Smooth muscle cell (in vitro differentiated cells): ENCODE measurements around the gene GTF2F2. TPM values are rescaled to one million over a fixed set of nuclear protein-coding genes. Genes with fewer than 3 reads are reported as not detected.

Source experiments
- DNase-seq: peaks from one replicate; lab custom pipeline; 2025; ENCODE audit not compliant: unreplicated experiment; lab: John Stamatoyannopoulos, UW
- H2AFZ ChIP-seq: fragments of 200-600 bp; sonication (generic); 2 replicates; pipeline ENCODE4 v1.6.0; 2016; ENCODE audit warnings: antibody characterized with exemption, low read depth, mild to moderate bottlenecking
- H3F3A ChIP-seq: fragments of 200-600 bp; sonication (generic); 2 replicates; pipeline ENCODE4 v1.6.0; 2017; ENCODE audit warnings: antibody characterized with exemption, low read depth
- H3K27ac ChIP-seq: fragments of 200-600 bp; sonication (generic); 2 replicates; pipeline ENCODE4 v1.5.1; 2016; ENCODE audit warnings: low read depth, mild to moderate bottlenecking
- H3K27me3 ChIP-seq: fragments of 200-600 bp; sonication (generic); 2 replicates; pipeline ENCODE4 v1.6.1; 2016; ENCODE audit warnings: low read depth, mild to moderate bottlenecking
- H3K36me3 ChIP-seq: fragments of 200-600 bp; sonication (generic); 2 replicates; pipeline ENCODE4 v1.5.1; 2016; ENCODE audit warnings: low read depth
- H3K4me1 ChIP-seq: fragments of 200-600 bp; sonication (generic); 2 replicates; pipeline ENCODE4 v1.5.1; 2016; ENCODE audit warnings: low read depth
- H3K4me2 ChIP-seq: fragments of 200-600 bp; sonication (generic); 2 replicates; pipeline ENCODE4 v1.6.0; 2016; ENCODE audit warnings: mild to moderate bottlenecking
- H3K4me3 ChIP-seq: fragments of 200-600 bp; sonication (generic); 2 replicates; pipeline ENCODE4 v1.5.1; 2016; ENCODE audit warnings: mild to moderate bottlenecking
- H3K79me2 ChIP-seq: fragments of 200-600 bp; sonication (generic); 2 replicates; pipeline ENCODE4 v1.6.0; 2016; ENCODE audit warnings: low read depth, mild to moderate bottlenecking
- H3K9ac ChIP-seq: fragments of 200-600 bp; sonication (generic); 2 replicates; pipeline ENCODE4 v1.6.0; 2016; ENCODE audit warnings: low read depth
- H3K9me3 ChIP-seq: fragments of 200-600 bp; sonication (generic); replicated peaks from 2 replicates; pipeline ENCODE4 v1.5.1; 2016; ENCODE audit warnings: low read depth
- H4K20me1 ChIP-seq: fragments of 200-600 bp; sonication (generic); 2 replicates; pipeline ENCODE4 v1.6.0; 2016; ENCODE audit warnings: low read depth
- WGBS: methylation state at CpG from one replicate; pipeline ENCODE4 v1.1.7; 2016; ENCODE audit warnings: low lambda C conversion rate; 5-methylcytosine and 5-hydroxymethylcytosine counted together
- polyA plus RNA-seq: library from polyadenylated mRNA; unstranded; fragments of >200 nt; fragmentation: Nextera tagmentation; extraction: Ambion mirVana; gene quantifications from 2 replicates; pipeline ENCODE4 v1.2.1, GENCODE V29; 2016
- total RNA-seq: library from RNA; depleted of rRNA; stranded (reverse); fragments of >200 nt; gene quantifications from 2 replicates; pipeline ENCODE4 v1.2.3, GENCODE V29; 2014
- TF ChIP-seq, protein P1 (sequence below): fragments of 200-600 bp; sonication (generic); IDR thresholded peaks from 2 replicates; pipeline ENCODE4 v1.5.1; 2017; ENCODE audit warnings: borderline replicate concordance, mild to moderate bottlenecking, antibody characterized with exemption; ENCODE audit not compliant: insufficient read depth, poor library complexity, severe bottlenecking

GTF2F2 gene
- total and polyA plus RNA-seq, 2 experiments from 2014 or later = 11.2 to 28.1 TPM

DNA sequence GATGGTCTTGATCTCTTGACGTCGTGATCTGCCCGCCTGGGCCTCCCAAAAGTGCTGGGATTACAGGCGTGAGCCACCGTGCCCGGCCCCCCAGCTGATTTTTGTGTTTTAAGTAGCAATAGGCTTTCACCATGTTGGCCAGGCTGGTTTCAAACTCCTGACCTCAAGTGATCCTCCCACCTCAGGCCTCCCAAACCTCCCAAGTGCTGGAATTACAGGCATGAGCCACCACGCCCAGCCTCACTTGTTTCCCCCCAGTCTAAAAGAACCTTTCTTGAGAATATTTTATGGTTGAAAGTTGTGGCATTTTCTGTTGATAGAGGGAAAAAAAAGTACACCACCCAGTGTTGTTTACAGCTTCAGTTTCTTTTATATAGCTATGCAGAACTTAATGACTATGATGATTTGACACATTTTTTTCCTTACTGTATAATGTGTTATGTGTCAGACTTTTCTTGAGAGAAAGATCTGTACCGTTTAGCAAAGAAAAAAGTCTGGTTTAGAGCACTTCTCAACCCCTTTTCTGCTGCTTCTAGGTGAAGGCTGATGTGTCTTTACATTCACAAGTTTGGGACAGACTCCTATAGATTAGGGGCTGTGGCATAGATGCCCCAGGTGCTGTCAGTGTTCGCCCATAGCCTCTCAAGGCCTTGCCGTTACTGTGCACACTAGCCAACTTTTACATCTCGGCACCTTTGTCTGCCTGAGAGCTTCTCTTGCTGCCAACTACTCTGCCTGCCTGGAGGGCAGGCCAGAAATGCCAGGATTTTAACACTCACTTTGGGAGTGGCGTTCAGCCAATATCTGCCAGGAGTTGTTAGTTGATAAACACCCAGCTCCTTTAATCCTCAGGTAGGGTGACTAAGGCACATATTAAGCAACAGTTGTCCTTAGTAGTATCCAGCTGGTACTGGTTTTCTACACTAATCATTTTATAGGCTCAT is 47.6 kb downstream of the GTF2F2 start:
- peaks cover 4% of the 10 kb centered on the region for H3K79me2 ChIP-seq
- no peaks in the 10 kb centered on the region for H3K36me3 ChIP-seq
- no peak for DNase-seq
- H3K27me3 ChIP-seq = no peaks in the 10 kb centered on the region
- 92% methylated on average over 12 of the region's 12 CpGs for WGBS
- TF ChIP-seq, protein P1, sequence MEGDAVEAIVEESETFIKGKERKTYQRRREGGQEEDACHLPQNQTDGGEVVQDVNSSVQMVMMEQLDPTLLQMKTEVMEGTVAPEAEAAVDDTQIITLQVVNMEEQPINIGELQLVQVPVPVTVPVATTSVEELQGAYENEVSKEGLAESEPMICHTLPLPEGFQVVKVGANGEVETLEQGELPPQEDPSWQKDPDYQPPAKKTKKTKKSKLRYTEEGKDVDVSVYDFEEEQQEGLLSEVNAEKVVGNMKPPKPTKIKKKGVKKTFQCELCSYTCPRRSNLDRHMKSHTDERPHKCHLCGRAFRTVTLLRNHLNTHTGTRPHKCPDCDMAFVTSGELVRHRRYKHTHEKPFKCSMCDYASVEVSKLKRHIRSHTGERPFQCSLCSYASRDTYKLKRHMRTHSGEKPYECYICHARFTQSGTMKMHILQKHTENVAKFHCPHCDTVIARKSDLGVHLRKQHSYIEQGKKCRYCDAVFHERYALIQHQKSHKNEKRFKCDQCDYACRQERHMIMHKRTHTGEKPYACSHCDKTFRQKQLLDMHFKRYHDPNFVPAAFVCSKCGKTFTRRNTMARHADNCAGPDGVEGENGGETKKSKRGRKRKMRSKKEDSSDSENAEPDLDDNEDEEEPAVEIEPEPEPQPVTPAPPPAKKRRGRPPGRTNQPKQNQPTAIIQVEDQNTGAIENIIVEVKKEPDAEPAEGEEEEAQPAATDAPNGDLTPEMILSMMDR = no peak
- H3K4me2 ChIP-seq = no peak overlapping the region
- no peaks in the 10 kb centered on the region for H3F3A ChIP-seq
- no peak overlapping the region for H2AFZ ChIP-seq
- H3K9ac ChIP-seq = no peak overlapping the region
- H3K4me1 ChIP-seq = no peaks in the 10 kb centered on the region
- H3K27ac ChIP-seq = no peak overlapping the region
- H4K20me1 ChIP-seq = no peaks in the 10 kb centered on the region
- H3K4me3 ChIP-seq = no peak overlapping the region
- H3K9me3 ChIP-seq = no peaks in the 10 kb centered on the region

- no peak for DNase-seq
- H3K79me2 ChIP-seq = peaks cover 4% of the 10 kb centered on the region
- no peaks in the 10 kb centered on the region for H4K20me1 ChIP-seq
- TF ChIP-seq, protein P1 = no peak
- H3K4me1 ChIP-seq = no peaks in the 10 kb centered on the region
- H3K36me3 ChIP-seq = no peaks in the 10 kb centered on the region
- no peaks in the 10 kb centered on the region for H3K27me3 ChIP-seq
- H3K4me3 ChIP-seq = no peak overlapping the region
- WGBS = 100% methylated on average over 2 of the region's 2 CpGs
- no peak overlapping the region for H3K4me2 ChIP-seq
- no peak overlapping the region for H3K27ac ChIP-seq
- no peaks in the 10 kb centered on the region for H3F3A ChIP-seq
- no peaks in the 10 kb centered on the region for H3K9me3 ChIP-seq
- H2AFZ ChIP-seq = no peak overlapping the region
- no peak overlapping the region for H3K9ac ChIP-seq
These were observed 48.2 kb downstream of the GTF2F2 start for GRCh38 chr13:45168555-45168930.

DNA sequence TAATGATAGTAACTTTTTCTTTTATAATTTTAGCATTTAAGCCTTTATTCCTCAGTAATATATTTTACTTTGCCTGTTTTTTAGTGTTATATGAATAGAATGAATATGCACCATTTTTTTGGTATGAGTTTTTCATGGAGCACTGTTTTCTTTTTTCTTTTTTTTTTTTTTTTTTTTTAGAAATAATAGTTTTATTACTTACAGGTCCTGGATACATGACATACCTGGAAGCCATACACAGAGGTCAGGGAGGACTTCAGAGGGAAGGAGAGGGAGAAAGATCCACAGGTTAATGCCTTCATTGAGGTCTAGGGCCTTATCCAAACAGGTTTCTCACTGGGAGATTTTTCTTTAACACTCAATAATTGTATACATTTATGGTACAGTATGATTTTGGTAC is 54.2 kb downstream of the GTF2F2 start:
- H3K27me3 ChIP-seq = no peaks in the 10 kb centered on the region

More for the DNA sequence above, 54.2 kb downstream of the GTF2F2 start:
- no peak overlapping the region for H3K4me2 ChIP-seq
- peaks cover 10% of the 10 kb centered on the region for H3K79me2 ChIP-seq
- no peak overlapping the region for H3K9ac ChIP-seq
- no peak for DNase-seq
- H3K4me3 ChIP-seq = no peak overlapping the region
- H3K9me3 ChIP-seq = no peaks in the 10 kb centered on the region
- peaks cover 5% of the 10 kb centered on the region for H3K4me1 ChIP-seq
- no peaks in the 10 kb centered on the region for H4K20me1 ChIP-seq
- TF ChIP-seq, protein P1 = no peak
- no peaks in the 10 kb centered on the region for H3K36me3 ChIP-seq
- no peak overlapping the region for H3K27ac ChIP-seq
- no peak overlapping the region for H2AFZ ChIP-seq
- no peaks in the 10 kb centered on the region for H3F3A ChIP-seq
